Measurements from ENCODE around the gene G2E3.
"Not testable (repeated sequence)": the region's sequence is repeated elsewhere in the genome, so short reads cannot be mapped to it uniquely, and the experiment has no call there.

The G2E3 gene

GRCh38 chr14:30604696-30605095, 45.7 kb downstream of the G2E3 start:
- not testable (repeated sequence) for DNase-seq (ENCODE audit: low spot score)

GRCh38 chr14:30607156-30607780, 48.3 kb downstream of the G2E3 start:
- DNase-seq (ENCODE audit: low spot score) = peak; percentile 32

GRCh38 chr14:30608533-30609006, 49.6 kb downstream of the G2E3 start:
- peak; percentile 89 for DNase-seq (ENCODE audit: low spot score)

- peak; percentile 57 for DNase-seq (ENCODE audit: low spot score)
Measured at GRCh38 chr14:30610787-30611343, 51.9 kb downstream of the G2E3 start.

GRCh38 chr14:30614155-30614554, 55.2 kb downstream of the G2E3 start:
- no peak for DNase-seq (ENCODE audit: low spot score)

GRCh38 chr14:30620178-30620577, 61.2 kb downstream of the G2E3 start:
- peak; percentile 25 for DNase-seq (ENCODE audit: low spot score)

- no peak for DNase-seq (ENCODE audit: low spot score)
Measured at GRCh38 chr14:30621354-30621939, 62.5 kb downstream of the G2E3 start.

- DNase-seq (ENCODE audit: low spot score) = peak; percentile 92
Measured at GRCh38 chr14:30621940-30622830, 63.2 kb downstream of the G2E3 start, which contains the start of gene SCFD1. Gene SCFD1 (plus strand): TSS chr14:30622319. CDS start chr14:30622339, 20 bp downstream.

- DNase-seq (ENCODE audit: low spot score) = no peak
Measured at GRCh38 chr14:30623412-30624131, 64.6 kb downstream of the G2E3 start.

- DNase-seq (ENCODE audit: low spot score) = no peak
Measured at GRCh38 chr14:30624132-30624423, 65.1 kb downstream of the G2E3 start.

GRCh38 chr14:30625533-30625932, 66.6 kb downstream of the G2E3 start:
- DNase-seq (ENCODE audit: low spot score) = no peak

- DNase-seq (ENCODE audit: low spot score) = peak; percentile 51
Measured at GRCh38 chr14:30629432-30629831, 70.5 kb downstream of the G2E3 start.

- DNase-seq (ENCODE audit: low spot score) = no peak
Measured at GRCh38 chr14:30630248-30630647, 71.3 kb downstream of the G2E3 start.

GRCh38 chr14:30632730-30633129, 73.8 kb downstream of the G2E3 start:
- DNase-seq (ENCODE audit: low spot score) = no peak

GRCh38 chr14:30638926-30639325, 80.0 kb downstream of the G2E3 start:
- DNase-seq (ENCODE audit: low spot score) = no peak

- no peak for DNase-seq (ENCODE audit: low spot score)
Measured at GRCh38 chr14:30641207-30641606, 82.2 kb downstream of the G2E3 start.

GRCh38 chr14:30644462-30644861, 85.5 kb downstream of the G2E3 start:
- DNase-seq (ENCODE audit: low spot score) = not testable (repeated sequence)

GRCh38 chr14:30645600-30645999, 86.6 kb downstream of the G2E3 start:
- DNase-seq (ENCODE audit: low spot score) = no peak

GRCh38 chr14:30648471-30648870, 89.5 kb downstream of the G2E3 start:
- no peak for DNase-seq (ENCODE audit: low spot score)

GRCh38 chr14:30651937-30652336, 93.0 kb downstream of the G2E3 start:
- no peak for DNase-seq (ENCODE audit: low spot score)

- no peak for DNase-seq (ENCODE audit: low spot score)
Measured at GRCh38 chr14:30655124-30655523, 96.2 kb downstream of the G2E3 start.

GRCh38 chr14:30655658-30656057, 96.7 kb downstream of the G2E3 start:
- DNase-seq (ENCODE audit: low spot score) = no peak

Measured in kidney tubule cell (primary cell).